Hematopoietic multipotent progenitor cell (in vitro differentiated cells): ENCODE data around the gene ZNF764. TPM values are rescaled to one million over a fixed set of nuclear protein-coding genes. Genes with fewer than 3 reads are reported as not detected.

Experiments
- DNase-seq, 3 donors: peaks; one replicate each; pipeline ENCODE4 v3.0.0-alpha.2; 2011 to 2015; ENCODE audit warnings: low read depth in 2 of 3, low spot score in 2 of 3
- total RNA-seq: library from RNA; depleted of rRNA; stranded (reverse); fragments of >200 nt; gene quantifications from one replicate; pipeline ENCODE4 v1.2.3, GENCODE V29; 2012

ZNF764 gene
- total RNA-seq, 1 donor = 16.7 TPM

DNA sequence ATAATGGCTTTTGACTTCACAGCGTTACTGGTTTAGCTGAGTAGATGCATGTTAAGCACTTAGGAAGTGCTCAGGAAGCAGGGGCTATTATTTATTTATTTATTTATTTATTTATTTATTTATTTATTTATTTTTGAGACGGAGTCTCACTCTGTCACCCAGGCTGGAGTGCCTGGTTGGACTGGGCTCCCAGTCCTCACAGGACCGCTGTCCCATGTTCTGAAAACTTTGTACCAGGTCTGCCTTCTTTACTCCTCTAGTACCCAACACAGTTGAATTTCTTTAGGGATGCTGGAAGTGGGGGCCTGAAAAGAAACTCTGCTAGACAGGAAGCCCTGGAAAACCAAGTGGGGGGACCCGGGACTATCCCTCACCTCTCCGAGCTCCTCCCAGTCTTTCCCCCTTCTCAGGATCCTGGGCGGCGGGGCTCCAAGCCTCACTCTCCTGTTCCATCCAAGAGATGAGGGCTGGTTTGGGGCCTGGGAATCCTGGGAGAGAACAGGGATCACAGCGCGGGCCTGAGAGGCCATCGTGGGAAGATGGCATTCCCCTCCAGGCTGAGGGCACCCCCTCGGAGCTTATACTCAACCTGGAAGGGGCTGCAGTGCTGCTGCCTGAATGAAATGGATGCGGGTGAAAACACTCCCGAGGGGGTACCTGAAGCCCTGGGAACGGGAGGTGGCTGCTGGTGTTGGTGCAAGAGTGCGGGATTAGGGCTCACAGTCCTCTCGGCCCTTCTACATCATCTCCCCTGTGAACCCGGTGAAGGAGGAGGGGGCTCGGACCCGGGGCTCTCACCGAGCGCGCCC lies 12.7 kb upstream of the ZNF764 start:
- DNase-seq = no peak

GRCh38 chr16:30569746-30570635 lies 11.8 kb upstream of the ZNF764 start:
- DNase-seq = no peak

DNA sequence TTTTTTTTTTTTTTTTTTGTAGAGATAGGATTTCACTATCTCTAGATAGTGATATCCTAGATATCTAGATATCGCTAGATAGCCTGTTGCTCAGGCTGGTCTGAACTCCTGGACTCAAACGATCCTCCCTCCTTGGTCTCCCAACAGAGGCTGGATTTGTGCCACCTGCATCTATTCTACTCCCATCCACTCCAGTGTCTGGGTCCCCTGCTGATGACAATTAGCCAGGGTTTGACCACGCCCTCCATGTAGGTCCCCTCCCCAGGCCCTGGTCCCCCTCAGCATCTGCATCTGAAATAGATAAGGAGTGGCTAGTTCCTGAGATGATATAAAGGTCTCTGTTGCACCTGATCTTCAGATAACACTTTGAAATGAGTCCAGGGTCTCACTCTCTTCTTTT lies 11.1 kb upstream of the ZNF764 start:
- DNase-seq = no peak

DNA sequence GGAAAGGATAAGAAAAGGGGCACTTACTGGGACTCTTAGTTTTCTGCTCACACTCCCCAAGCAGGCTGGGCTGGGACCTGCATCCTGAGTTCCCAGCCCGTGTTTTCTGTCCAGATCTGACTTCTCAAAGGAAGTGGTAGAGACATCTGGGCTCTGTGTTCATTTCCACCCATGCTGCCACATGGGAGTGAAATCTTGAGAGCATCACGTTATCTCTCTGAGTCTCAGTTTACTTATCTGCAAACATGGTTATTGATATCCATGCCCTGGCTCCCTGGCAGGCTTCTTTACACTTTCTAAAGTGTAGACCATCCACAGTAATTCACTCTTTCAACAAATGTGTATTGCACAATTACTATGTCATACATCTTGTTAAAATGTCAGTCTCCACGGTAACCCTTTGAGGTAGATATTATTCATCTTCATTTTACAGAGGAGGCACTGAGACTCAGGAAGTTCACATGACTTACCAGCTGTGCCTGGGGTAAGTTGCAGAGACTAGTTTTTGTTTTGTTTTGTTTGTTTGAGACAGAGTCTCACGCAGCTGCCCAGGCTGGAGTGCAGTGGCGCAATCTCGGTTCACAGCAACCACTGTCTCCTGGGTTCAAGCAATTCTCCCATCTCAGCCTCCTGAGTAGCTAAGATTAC lies 9.9 kb upstream of the ZNF764 start:
- DNase-seq = peak in 2 of 3 donors; percentile 69 to 85

DNA sequence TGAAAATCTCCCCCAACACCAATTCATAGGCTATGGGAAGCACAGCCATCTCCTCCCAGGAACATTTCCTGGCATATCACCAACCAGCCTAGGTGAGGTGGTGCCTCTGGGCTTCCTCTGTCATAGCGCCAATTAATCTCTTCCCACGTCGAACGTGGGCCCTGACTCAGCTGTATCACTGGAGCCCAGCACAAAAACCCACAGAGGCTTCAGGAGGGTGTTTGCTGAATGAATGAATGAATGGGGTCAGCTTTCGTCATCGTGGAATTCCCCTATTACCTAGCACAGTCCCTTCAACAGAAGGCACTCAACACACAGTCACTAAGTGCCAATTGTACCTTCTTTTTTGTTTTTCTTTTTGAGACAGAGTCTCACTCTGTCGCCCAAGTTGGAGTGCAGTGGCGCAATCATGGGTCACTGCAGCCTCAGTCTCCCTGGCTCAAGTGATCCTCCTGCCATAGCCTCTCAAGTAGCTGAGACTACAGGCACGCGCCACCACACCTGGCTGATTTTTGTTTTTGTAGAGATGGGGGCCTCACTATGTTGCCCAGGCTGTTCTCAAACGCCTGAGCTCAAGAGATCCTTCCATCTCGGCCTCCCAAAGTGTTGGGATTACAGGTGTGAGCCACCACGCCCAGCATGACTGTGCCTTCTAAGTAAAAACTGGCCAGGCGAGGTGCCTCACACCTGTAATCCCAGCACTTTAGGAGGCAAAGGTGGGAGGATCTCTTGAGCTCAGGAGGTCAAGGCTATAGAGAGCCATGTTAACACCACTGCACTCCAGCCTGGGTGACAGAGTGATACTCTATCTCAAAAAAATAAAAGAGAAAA lies 9.2 kb upstream of the ZNF764 start:
- DNase-seq = peak in 1 of 3 donors; percentile 36

DNA sequence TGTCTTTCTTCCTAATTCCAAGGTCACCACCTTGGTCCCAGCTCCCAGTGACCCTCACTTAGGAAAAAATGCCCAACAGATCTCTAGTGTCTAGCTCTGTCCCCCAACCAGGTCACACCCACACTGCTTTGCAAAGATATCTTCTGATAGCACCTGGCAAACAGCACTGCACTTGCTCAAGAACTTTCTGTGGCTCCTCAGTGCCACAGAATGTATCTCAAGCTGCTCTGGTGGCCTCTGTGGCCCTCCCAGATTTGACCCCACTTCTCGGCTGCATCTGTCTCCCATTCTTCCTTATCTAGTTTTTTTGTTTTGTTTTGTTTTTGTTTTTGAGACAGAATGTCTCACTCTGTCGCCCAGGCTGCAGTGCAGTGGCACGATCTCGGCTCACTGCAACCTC lies 8.4 kb upstream of the ZNF764 start:
- no peak for DNase-seq

- no peak for DNase-seq
Observed at GRCh38 chr16:30565984-30566383, 7.8 kb upstream of the ZNF764 start.

DNA sequence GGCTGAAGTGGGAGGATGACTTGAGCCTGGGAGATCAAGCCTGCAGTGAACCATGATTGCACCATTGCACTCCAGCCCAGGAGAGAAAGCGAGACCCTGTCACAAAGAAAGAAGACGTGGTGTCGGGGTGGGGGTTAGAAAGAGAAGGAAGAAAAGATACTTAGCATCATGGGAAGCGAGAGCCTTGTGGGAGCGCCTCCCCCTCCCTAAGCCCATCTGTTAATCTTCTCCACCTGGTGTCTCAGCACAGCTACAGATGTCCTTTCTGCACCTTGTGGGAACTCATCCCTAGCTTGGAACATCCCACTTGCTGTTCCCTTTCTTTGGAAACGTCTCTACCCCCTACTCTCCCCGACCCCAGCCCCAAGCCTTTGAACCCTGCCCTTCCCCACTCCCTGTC lies 7.4 kb upstream of the ZNF764 start:
- DNase-seq = no peak

- no peak for DNase-seq
Observed at GRCh38 chr16:30562021-30562420, 3.8 kb upstream of the ZNF764 start.

DNA sequence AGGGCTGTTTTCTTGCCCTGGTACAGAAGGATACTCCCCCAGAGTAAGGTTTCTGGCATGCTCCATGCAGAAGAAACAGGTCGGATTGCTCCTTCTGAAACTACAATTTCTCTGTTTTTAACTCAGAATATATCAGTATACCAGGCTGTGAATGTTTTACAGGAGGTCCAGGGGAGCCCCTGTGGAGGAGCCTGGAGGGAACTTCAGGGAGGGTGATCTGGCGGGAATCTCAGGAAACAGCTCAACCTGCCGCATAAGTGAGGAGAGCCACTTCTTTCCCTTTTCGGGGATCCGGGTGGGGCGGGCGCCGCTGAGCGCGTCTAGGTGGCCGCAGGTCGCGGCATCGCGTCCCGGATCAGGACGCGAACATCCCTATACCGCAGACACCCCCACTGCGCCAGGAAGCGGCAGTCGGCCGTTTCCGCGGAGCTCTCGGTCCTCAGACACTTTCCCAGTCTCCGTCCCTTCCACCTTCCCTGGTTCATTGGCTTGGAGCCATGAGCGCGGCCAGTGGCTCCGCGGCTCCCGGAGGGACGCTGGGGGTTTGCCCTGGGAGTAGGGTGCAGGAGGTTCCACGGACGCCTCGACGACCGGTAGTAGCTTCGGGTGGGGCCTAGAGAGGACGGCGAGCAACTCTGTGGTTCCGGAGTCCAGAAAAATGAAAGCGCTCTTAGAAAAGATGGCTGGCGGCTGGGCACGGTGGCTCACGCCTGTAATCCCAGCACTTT lies 3.1 kb upstream of the ZNF764 start:
- DNase-seq = peak in 1 of 3 donors; percentile 39

GRCh38 chr16:30559690-30560089 lies 1.5 kb upstream of the ZNF764 start:
- DNase-seq = no peak

GRCh38 chr16:30558789-30559377 lies 709 bp upstream of the ZNF764 start:
- no peak for DNase-seq

DNA sequence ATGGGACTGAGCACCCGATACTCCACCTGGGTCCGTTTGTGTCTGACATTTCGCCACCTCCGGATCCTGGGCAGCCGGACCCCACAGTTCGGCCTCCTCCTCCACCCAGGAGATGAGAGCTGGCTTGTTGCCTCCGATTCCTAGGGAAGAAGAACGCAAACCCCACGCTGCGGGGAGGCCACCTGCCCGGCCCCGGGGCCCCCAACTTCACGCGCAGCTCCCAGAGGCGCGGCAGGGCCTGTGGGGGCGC lies 542 bp downstream of the ZNF764 start:
- no peak for DNase-seq

DNA sequence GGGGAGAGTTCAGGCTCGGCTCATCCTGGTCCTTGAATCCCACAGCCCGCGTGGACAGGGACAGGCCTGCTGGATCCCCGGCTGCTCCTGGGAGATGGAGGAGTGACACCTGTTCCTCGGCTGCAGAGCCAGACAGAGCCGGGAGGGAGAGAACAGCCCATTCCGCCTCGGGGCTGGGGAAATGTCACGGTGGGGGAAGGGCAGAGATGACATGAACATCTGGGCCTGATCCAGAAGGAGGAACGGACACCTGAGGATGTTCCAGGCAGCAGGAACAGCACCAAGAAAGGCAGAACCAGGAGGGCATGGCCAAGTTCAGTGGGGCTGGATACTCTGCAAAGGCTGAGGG lies 2.1 kb downstream of the ZNF764 start:
- DNase-seq = no peak

- DNase-seq = no peak
Observed at GRCh38 chr16:30555315-30556124, 2.7 kb downstream of the ZNF764 start.

DNA sequence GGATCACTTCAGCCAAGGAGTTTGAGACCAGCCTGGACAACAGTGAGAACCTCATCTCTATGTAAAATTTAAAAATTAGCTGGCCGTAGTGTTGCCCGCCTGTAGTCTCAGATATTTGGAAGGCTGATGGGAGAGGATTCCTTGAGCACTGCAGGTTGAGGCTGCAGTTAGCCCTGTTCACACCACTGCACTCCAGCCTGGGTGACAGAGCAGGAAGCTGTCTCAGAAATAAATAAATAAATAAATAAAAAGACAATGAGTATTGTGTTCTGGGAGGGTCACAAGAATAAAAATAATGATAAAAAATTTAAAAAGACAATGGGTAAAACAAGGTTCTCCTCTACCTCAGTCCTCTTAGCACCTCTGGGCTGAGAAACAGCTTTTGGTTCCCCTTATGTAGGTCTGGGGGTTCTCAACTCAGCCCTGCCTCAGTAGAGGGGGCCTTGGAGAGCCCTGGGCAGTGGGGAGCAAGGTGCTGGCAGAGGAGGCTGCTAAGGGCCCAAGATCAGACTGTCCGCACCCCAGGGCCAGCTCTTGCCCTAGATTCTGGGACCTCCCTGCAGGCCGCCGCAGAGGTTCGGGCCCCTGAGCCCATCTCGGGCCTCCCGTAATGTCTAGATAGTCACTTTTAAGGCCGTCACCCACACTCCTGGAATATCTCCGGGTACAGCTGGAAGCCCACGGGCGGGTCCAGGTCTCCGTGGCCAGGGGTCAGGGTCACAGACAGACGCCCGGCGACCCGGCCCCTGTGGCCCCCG lies 3.4 kb downstream of the ZNF764 start:
- no peak for DNase-seq

GRCh38 chr16:30553393-30553899 lies 4.7 kb downstream of the ZNF764 start:
- no peak for DNase-seq

GRCh38 chr16:30552956-30553355 lies 5.2 kb downstream of the ZNF764 start:
- DNase-seq = no peak
